Stimulated activated naive B cell treated with anti-CD40 and anti-IgM and Interleukin-4, amounts not matched to agents 10 μg/mL and 1 μg/mL and 100 μg/mL, for 72 hours (primary cell): Measurements from ENCODE around the gene CAMK2G.

Source experiments
- ATAC-seq, 2 donors: fragments of 150-1000 bp; cut with Tn5 transposase; replicated peaks; 2 replicates each; pipeline ENCODE4 v1.10.0; 2021; ENCODE audit warnings: moderate library complexity in 1 of 2
- DNase-seq: peaks from one replicate; pipeline ENCODE4 v3.0.0; 2021
- H3K27ac Mint-ChIP-seq: one replicate; pipeline ENCODE4 v1.8.0; 2022; ENCODE audit warnings: mild to moderate bottlenecking, mixed read lengths
- H3K27me3 Mint-ChIP-seq, 2 donors: one replicate each; pipeline ENCODE4 v1.8.0; 2022; ENCODE audit warnings: mixed read lengths in 2 of 2
- H3K36me3 Mint-ChIP-seq, 2 donors: one replicate each; pipeline ENCODE4 v1.8.0; 2022; ENCODE audit warnings: mixed read lengths in 2 of 2, mild to moderate bottlenecking in 1 of 2
- H3K4me1 Mint-ChIP-seq, 2 donors: one replicate each; pipeline ENCODE4 v1.8.0; 2022; ENCODE audit warnings: mixed read lengths in 2 of 2, mild to moderate bottlenecking in 1 of 2
- H3K4me3 Mint-ChIP-seq, 2 donors: one replicate each; pipeline ENCODE4 v1.8.0; 2022; ENCODE audit warnings: mild to moderate bottlenecking in 2 of 2, mixed read lengths in 2 of 2, moderate library complexity in 1 of 2
- H3K9me3 Mint-ChIP-seq, 2 donors: one replicate each; pipeline ENCODE4 v1.8.0; 2022; ENCODE audit warnings: mixed read lengths in 2 of 2, mild to moderate bottlenecking in 1 of 2

CAMK2G gene

GRCh38 chr10:73779018-73779417, 95.3 kb downstream of the CAMK2G start:
- DNase-seq (no peak), ATAC-seq (no peak)
- H3K4me3 Mint-ChIP-seq, result no peak overlapping the region
- H3K27me3 Mint-ChIP-seq, result no peaks in the 10 kb centered on the region
- H3K36me3 Mint-ChIP-seq, result peaks cover 18 to 30% of the 10 kb centered on the region in 2 donors
- peaks cover 24 to 54% of the 10 kb centered on the region in 2 donors for H3K4me1 Mint-ChIP-seq
- peak overlapping the region; percentile 65 for H3K27ac Mint-ChIP-seq
- H3K9me3 Mint-ChIP-seq, result no peaks in the 10 kb centered on the region

- DNase-seq (no peak), ATAC-seq (no peak)
- no peak overlapping the region for H3K27ac Mint-ChIP-seq
- H3K9me3 Mint-ChIP-seq, result no peaks in the 10 kb centered on the region
- H3K36me3 Mint-ChIP-seq, result peaks cover 34 to 55% of the 10 kb centered on the region in 2 donors
- H3K4me1 Mint-ChIP-seq, result peaks cover 20 to 41% of the 10 kb centered on the region in 2 donors
- H3K27me3 Mint-ChIP-seq, result no peaks in the 10 kb centered on the region
- peak overlapping the region; percentile 64 to 95 for H3K4me3 Mint-ChIP-seq
These were observed 99.7 kb downstream of the CAMK2G start for GRCh38 chr10:73774637-73775036.

- peak; percentile 0 to 4 for ATAC-seq
- H3K27me3 Mint-ChIP-seq, result no peaks in the 10 kb centered on the region
- H3K36me3 Mint-ChIP-seq, result peaks cover 45 to 68% of the 10 kb centered on the region in 2 donors
- peak overlapping the region; percentile 91 to 95 for H3K4me3 Mint-ChIP-seq
- peak overlapping the region; percentile 98 for H3K27ac Mint-ChIP-seq
- no peaks in the 10 kb centered on the region for H3K9me3 Mint-ChIP-seq
- no peak for DNase-seq
- peaks cover 24 to 45% of the 10 kb centered on the region in 2 donors for H3K4me1 Mint-ChIP-seq
These were observed 101.0 kb downstream of the CAMK2G start for GRCh38 chr10:73773152-73773879.

- Mint-ChIP-seq H3K36me3 (peaks cover 50 to 75% of the 10 kb centered on the region in 2 donors), H3K4me1 (peaks cover 24 to 45% of the 10 kb centered on the region in 2 donors), H3K4me3 (peak overlapping the region; percentile 91 to 95), H3K27me3 (no peaks in the 10 kb centered on the region), H3K9me3 (no peaks in the 10 kb centered on the region), H3K27ac (peak overlapping the region; percentile 98)
- DNase-seq, result peak; percentile 82
- peak; percentile 79 to 83 for ATAC-seq
These were observed 101.8 kb downstream of the CAMK2G start for GRCh38 chr10:73772281-73773151.

GRCh38 chr10:73771722-73772280, 102.6 kb downstream of the CAMK2G start:
- DNase-seq (no peak), ATAC-seq (peak; percentile 11 to 70)
- Mint-ChIP-seq H3K4me3 (peak overlapping the region; percentile 91 to 95), H3K27me3 (no peaks in the 10 kb centered on the region), H3K36me3 (peaks cover 49 to 72% of the 10 kb centered on the region in 2 donors), H3K4me1 (peaks cover 24 to 45% of the 10 kb centered on the region in 2 donors), H3K9me3 (no peaks in the 10 kb centered on the region), H3K27ac (peak overlapping the region; percentile 98)

- no peak overlapping the region for H3K27ac Mint-ChIP-seq
- ATAC-seq (no peak), DNase-seq (no peak)
- H3K36me3 Mint-ChIP-seq, result peaks cover 55 to 86% of the 10 kb centered on the region in 2 donors
- peaks cover 23 to 30% of the 10 kb centered on the region in 2 donors for H3K4me1 Mint-ChIP-seq
- no peak overlapping the region for H3K4me3 Mint-ChIP-seq
- no peaks in the 10 kb centered on the region for H3K27me3 Mint-ChIP-seq
- H3K9me3 Mint-ChIP-seq, result no peaks in the 10 kb centered on the region
These were observed 105.0 kb downstream of the CAMK2G start for GRCh38 chr10:73769396-73769795.

GRCh38 chr10:73768881-73769280, 105.5 kb downstream of the CAMK2G start:
- H3K27ac Mint-ChIP-seq, result peak overlapping the region; percentile 65
- H3K4me1 Mint-ChIP-seq, result peaks cover 21 to 25% of the 10 kb centered on the region in 2 donors
- peaks cover 56 to 86% of the 10 kb centered on the region in 2 donors for H3K36me3 Mint-ChIP-seq
- H3K4me3 Mint-ChIP-seq, result peak overlapping the region in 1 of 2 donors; percentile 8
- no peaks in the 10 kb centered on the region for H3K9me3 Mint-ChIP-seq
- no peaks in the 10 kb centered on the region for H3K27me3 Mint-ChIP-seq
- ATAC-seq, result no peak
- DNase-seq, result no peak

- Mint-ChIP-seq H3K9me3 (no peaks in the 10 kb centered on the region), H3K27ac (peak overlapping the region; percentile 52), H3K36me3 (peaks cover 56 to 79% of the 10 kb centered on the region in 2 donors), H3K4me1 (peaks cover 26 to 28% of the 10 kb centered on the region in 2 donors), H3K27me3 (no peaks in the 10 kb centered on the region), H3K4me3 (no peak overlapping the region)
- DNase-seq (no peak), ATAC-seq (no peak)
These were observed 109.3 kb downstream of the CAMK2G start for GRCh38 chr10:73765066-73765465.

GRCh38 chr10:73763343-73763742, 111.0 kb downstream of the CAMK2G start:
- peaks cover 30 to 32% of the 10 kb centered on the region in 2 donors for H3K4me1 Mint-ChIP-seq
- no peaks in the 10 kb centered on the region for H3K9me3 Mint-ChIP-seq
- H3K4me3 Mint-ChIP-seq, result no peak overlapping the region
- peaks cover 50 to 74% of the 10 kb centered on the region in 2 donors for H3K36me3 Mint-ChIP-seq
- peak overlapping the region; percentile 52 for H3K27ac Mint-ChIP-seq
- DNase-seq (no peak), ATAC-seq (peak; percentile 76 to 77)
- H3K27me3 Mint-ChIP-seq, result no peaks in the 10 kb centered on the region

GRCh38 chr10:73762915-73763314, 111.4 kb downstream of the CAMK2G start:
- H3K4me1 Mint-ChIP-seq, result peaks cover 30 to 37% of the 10 kb centered on the region in 2 donors
- peak overlapping the region in 1 of 2 donors; percentile 8 for H3K4me3 Mint-ChIP-seq
- H3K9me3 Mint-ChIP-seq, result no peaks in the 10 kb centered on the region
- H3K27me3 Mint-ChIP-seq, result no peaks in the 10 kb centered on the region
- H3K27ac Mint-ChIP-seq, result peak overlapping the region; percentile 52
- peak; percentile 26 to 49 for ATAC-seq
- DNase-seq, result no peak
- H3K36me3 Mint-ChIP-seq, result peaks cover 48 to 73% of the 10 kb centered on the region in 2 donors
